CD4-positive, CD25-positive, alpha-beta regulatory T cell (primary cell): ENCODE measurements around the gene RRAD. TPM values are rescaled to one million over a fixed set of nuclear protein-coding genes. Genes with fewer than 3 reads are reported as not detected.

Source experiments
- ATAC-seq, 2 donors: fragments of 150-1000 bp; cut with Tn5 transposase; one replicate each; pipeline ENCODE4 v1.10.0; 2021; ENCODE audit warnings: low read depth in 2 of 2, moderate number of reproducible peaks in 2 of 2, moderate library complexity in 1 of 2
- DNase-seq, 3 donors: peaks; one replicate each; pipeline versions ENCODE4 v3.0.0 to v3.0.0-alpha.2; 2012 to 2022; ENCODE audit warnings: mixed read lengths in 1 of 3
- H3K27ac ChIP-seq: one replicate; pipeline ENCODE4 v1.7.0; 2013; ENCODE audit warnings: mild to moderate bottlenecking, low read length; ENCODE audit not compliant: insufficient read depth, poor library complexity, severe bottlenecking
- H3K27me3 ChIP-seq: one replicate; pipeline ENCODE4 v1.7.0; 2013; ENCODE audit warnings: low read length; ENCODE audit not compliant: control insufficient read depth, insufficient read depth
- H3K36me3 ChIP-seq: one replicate; pipeline ENCODE4 v1.7.0; 2013; ENCODE audit warnings: mild to moderate bottlenecking, low read length, moderate library complexity; ENCODE audit not compliant: control insufficient read depth, insufficient read depth
- H3K4me1 ChIP-seq: 2 replicates; pipeline ENCODE4 v1.7.0; 2013; ENCODE audit warnings: mild to moderate bottlenecking, low read length; ENCODE audit not compliant: insufficient read depth, control insufficient read depth, poor library complexity, severe bottlenecking
- H3K4me3 ChIP-seq: one replicate; pipeline ENCODE4 v1.7.0; 2013; ENCODE audit warnings: low read depth, mild to moderate bottlenecking, low read length, moderate library complexity
- H3K9me3 ChIP-seq, 2 experiments: 1 replicate in 1 of 2; 2 replicates in 1 of 2; pipeline ENCODE4 v1.7.0; 2013; ENCODE audit warnings: low read length in 2 of 2, mild to moderate bottlenecking in 1 of 2, moderate library complexity in 1 of 2; ENCODE audit not compliant: control insufficient read depth in 2 of 2
- H3K27ac Mint-ChIP-seq, 3 donors: one replicate each; pipeline ENCODE4 v1.8.0; 2020 to 2022; ENCODE audit warnings: mild to moderate bottlenecking in 3 of 3, mixed read lengths in 3 of 3, moderate library complexity in 2 of 3
- H3K27me3 Mint-ChIP-seq: one replicate; pipeline ENCODE4 v1.8.0; 2022; ENCODE audit warnings: mild to moderate bottlenecking, mixed read lengths
- H3K36me3 Mint-ChIP-seq: one replicate; pipeline ENCODE4 v1.8.0; 2020; ENCODE audit warnings: mixed read lengths
- H3K4me1 Mint-ChIP-seq, 4 donors: one replicate each; pipeline ENCODE4 v1.8.0; 2020 to 2022; ENCODE audit warnings: mixed read lengths in 4 of 4, mild to moderate bottlenecking in 1 of 4
- H3K4me3 Mint-ChIP-seq, 4 donors: one replicate each; pipeline ENCODE4 v1.8.0; 2020 to 2022; ENCODE audit warnings: mild to moderate bottlenecking in 4 of 4, mixed read lengths in 4 of 4, moderate library complexity in 3 of 4
- H3K9me3 Mint-ChIP-seq, 7 donors: one replicate each; pipeline ENCODE4 v1.8.0; 2020 to 2022; ENCODE audit warnings: mixed read lengths in 7 of 7, mild to moderate bottlenecking in 3 of 7, moderate library complexity in 2 of 7
- polyA plus RNA-seq, 4 donors: library from polyadenylated mRNA; unstranded; fragments of 300-500 nt; fragmentation: Illumina TruSeq; gene quantifications; one replicate each; pipeline ENCODE4 v1.2.3, GENCODE V29; 2021
- total RNA-seq: library from RNA; stranded (reverse); gene quantifications from one replicate; pipeline ENCODE4 v1.2.3, GENCODE V29; 2022

Gene RRAD
- total and polyA plus RNA-seq, 5 donors from 2014 or later, result 0.35 TPM; not detected in 4

DNA sequence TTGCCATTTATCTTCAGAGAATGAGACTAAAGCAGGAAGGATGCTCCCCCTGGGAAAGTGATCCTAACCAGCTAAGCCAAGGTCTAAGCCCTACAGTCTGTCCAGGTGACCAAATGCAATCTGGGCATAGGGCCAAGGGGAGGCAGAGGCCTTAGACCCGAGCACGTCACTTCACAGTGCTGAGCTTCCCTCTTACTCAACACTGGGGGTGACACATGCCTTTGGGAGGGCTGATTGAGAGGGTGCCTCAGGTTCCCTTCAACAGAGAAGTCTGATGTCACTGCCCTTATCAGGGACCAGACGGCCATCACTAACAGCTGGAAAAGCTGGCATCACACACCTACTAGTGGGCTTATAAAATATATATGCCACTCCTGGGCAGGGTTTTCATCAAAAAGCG, 4.9 kb upstream of the RRAD start:
- Histone ChIP-seq H3K27me3 (peaks cover 7% of the 10 kb centered on the region), H3K9me3 (no peaks in the 10 kb centered on the region), H3K27ac (no peak overlapping the region), H3K4me1 (peaks cover 28% of the 10 kb centered on the region), H3K4me3 (no peak overlapping the region), H3K36me3 (peaks cover 11% of the 10 kb centered on the region)
- ATAC-seq (no peak), DNase-seq (no peak)
- Mint-ChIP-seq H3K9me3 (peaks cover 0 to 1% (median 0%) of the 10 kb centered on the region in 7 donors), H3K27ac (no peak overlapping the region), H3K27me3 (peaks cover 24% of the 10 kb centered on the region), H3K36me3 (peaks cover 11% of the 10 kb centered on the region), H3K4me3 (peak overlapping the region in 1 of 4 donors; percentile 63), H3K4me1 (peaks cover 6 to 39% (median 27%) of the 10 kb centered on the region in 4 donors)

DNA sequence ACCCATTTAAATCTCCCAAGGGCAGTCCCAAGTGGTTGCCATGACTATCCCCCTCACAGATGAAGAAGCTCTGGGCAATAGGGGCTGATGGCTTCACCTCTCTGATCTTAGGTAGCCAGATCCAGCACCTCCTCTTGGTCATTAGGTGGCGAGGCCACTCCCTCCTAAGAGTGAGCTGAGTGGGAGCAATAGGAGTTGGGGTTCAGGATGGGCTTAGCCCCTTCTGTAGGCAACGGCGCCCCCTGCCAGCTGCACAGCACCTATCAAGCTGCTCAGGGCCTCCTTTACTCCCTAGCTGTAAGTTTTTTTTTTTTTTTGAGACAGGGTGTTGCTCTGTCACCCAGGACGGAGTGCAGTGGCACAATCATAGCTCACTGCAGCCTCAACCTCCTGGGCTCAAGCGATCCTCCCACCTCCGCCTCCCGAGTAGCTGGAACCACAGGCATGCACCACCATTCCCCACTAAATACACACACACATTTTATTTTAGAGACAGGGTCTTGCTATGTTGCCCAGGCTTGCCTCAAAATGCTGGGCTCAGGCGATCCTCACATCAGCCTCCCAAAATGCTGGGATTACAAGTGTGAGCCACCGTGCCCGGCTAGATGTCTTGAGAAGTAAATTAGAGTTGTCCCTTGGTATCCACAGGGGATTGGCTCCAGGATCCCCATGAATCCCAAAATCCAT, 3.5 kb upstream of the RRAD start:
- DNase-seq, result peak in 1 of 3 donors; percentile 49
- Mint-ChIP-seq H3K9me3 (peaks cover 0 to 1% (median 0%) of the 10 kb centered on the region in 7 donors), H3K27me3 (peaks cover 29% of the 10 kb centered on the region), H3K36me3 (peaks cover 11% of the 10 kb centered on the region), H3K4me3 (peak overlapping the region in 1 of 4 donors; percentile 69), H3K27ac (no peak overlapping the region), H3K4me1 (peaks cover 6 to 33% (median 22%) of the 10 kb centered on the region in 4 donors)
- no peak overlapping the region for H3K27ac ChIP-seq
- H3K4me1 ChIP-seq, result peaks cover 33% of the 10 kb centered on the region
- H3K4me3 ChIP-seq, result no peak overlapping the region
- H3K9me3 ChIP-seq, result no peaks in the 10 kb centered on the region
- ATAC-seq, result no peak
- H3K36me3 ChIP-seq, result peaks cover 11% of the 10 kb centered on the region
- peaks cover 11% of the 10 kb centered on the region for H3K27me3 ChIP-seq

DNA sequence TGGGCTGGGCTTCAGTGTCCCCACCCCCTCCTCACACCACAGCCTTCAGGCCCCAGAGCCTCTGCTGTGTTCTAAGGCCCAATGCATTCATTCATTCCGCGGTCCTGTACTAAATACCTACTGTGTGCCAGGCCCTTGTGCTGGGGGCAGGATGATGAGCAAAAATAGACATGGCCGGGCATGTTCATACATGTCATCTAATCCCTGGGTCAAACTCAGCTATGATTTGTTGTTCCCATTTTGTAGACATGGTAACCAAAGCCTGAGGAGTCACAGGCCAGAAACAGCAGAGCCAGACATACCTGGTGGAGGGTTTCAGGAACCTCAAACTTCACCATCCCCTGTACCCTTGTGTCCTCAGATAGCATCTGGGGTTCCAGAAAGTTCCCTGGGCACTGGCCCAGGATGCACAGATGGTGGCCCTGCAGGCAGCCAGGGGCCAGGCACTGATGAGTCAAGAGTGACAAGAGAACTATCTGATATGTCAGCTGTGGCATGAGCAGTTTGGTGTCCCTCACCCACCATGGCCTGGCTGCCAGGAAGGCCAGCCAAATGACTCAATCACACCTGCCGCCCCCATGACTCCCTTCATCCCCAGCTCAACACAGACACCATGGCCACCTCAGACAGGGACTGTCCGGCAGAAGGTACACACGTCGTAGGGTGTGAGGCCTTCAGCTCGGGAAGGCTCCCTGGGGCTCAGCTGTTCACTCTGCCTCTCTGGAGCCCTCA, 2.7 kb upstream of the RRAD start:
- Histone ChIP-seq H3K36me3 (peaks cover 11% of the 10 kb centered on the region), H3K27me3 (peaks cover 11% of the 10 kb centered on the region), H3K27ac (no peak overlapping the region), H3K4me3 (no peak overlapping the region), H3K9me3 (no peaks in the 10 kb centered on the region), H3K4me1 (peaks cover 26% of the 10 kb centered on the region)
- H3K36me3 Mint-ChIP-seq, result peaks cover 11% of the 10 kb centered on the region
- no peak for DNase-seq
- no peak for ATAC-seq
- H3K4me3 Mint-ChIP-seq, result peak overlapping the region in 1 of 4 donors; percentile 32
- peaks cover 36% of the 10 kb centered on the region for H3K27me3 Mint-ChIP-seq
- H3K27ac Mint-ChIP-seq, result no peak overlapping the region
- H3K4me1 Mint-ChIP-seq, result peaks cover 0 to 25% (median 15%) of the 10 kb centered on the region in 4 donors
- H3K9me3 Mint-ChIP-seq, result peaks cover 0 to 1% (median 0%) of the 10 kb centered on the region in 7 donors

DNA sequence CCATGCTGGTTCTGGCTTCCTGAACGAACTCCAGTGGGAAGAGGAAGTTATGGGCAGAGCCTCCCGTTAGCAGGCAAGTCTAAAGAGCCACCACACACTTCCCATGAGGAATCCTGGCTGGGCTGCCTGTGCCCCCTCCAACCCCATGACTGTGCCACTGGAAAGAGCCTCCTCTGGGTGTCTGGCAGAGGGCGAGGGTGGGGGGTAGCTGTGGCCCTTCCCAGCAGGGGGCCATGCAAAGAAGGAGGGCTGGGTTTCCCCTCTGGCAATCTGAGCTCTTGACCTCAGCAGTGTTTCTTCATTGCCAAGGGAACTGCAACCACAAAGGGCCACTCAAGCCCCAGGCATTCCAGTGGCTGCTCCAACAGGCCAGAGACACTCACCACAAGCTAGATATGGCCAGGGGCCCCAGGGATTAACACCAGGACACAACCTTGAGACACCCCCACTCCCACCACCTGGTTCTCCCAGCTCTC, 1.7 kb upstream of the RRAD start:
- Mint-ChIP-seq H3K4me1 (peaks cover 0 to 14% (median 6%) of the 10 kb centered on the region in 4 donors), H3K27me3 (peaks cover 43% of the 10 kb centered on the region), H3K36me3 (peaks cover 7% of the 10 kb centered on the region), H3K27ac (no peak overlapping the region), H3K9me3 (peaks cover 0 to 1% (median 0%) of the 10 kb centered on the region in 7 donors), H3K4me3 (peak overlapping the region in 1 of 4 donors; percentile 68)
- Histone ChIP-seq H3K4me1 (peaks cover 15% of the 10 kb centered on the region), H3K27ac (no peak overlapping the region), H3K36me3 (peaks cover 7% of the 10 kb centered on the region), H3K27me3 (peaks cover 11% of the 10 kb centered on the region), H3K9me3 (no peaks in the 10 kb centered on the region), H3K4me3 (no peak overlapping the region)
- DNase-seq (no peak), ATAC-seq (no peak)

- ATAC-seq (no peak), DNase-seq (no peak)
- H3K9me3 Mint-ChIP-seq, result peaks cover 0 to 1% (median 0%) of the 10 kb centered on the region in 7 donors
- peaks cover 0 to 8% (median 4%) of the 10 kb centered on the region in 4 donors for H3K4me1 Mint-ChIP-seq
- Histone ChIP-seq H3K36me3 (peaks cover under 1% of the 10 kb centered on the region), H3K9me3 (no peaks in the 10 kb centered on the region), H3K4me1 (peaks cover 15% of the 10 kb centered on the region), H3K27ac (no peak overlapping the region), H3K27me3 (peaks cover 11% of the 10 kb centered on the region), H3K4me3 (no peak overlapping the region)
- H3K27ac Mint-ChIP-seq, result no peak overlapping the region
- H3K4me3 Mint-ChIP-seq, result peak overlapping the region in 3 of 4 donors; percentile 68 to 82 (median 75)
- peaks cover 46% of the 10 kb centered on the region for H3K27me3 Mint-ChIP-seq
- peaks cover 7% of the 10 kb centered on the region for H3K36me3 Mint-ChIP-seq
Measured at GRCh38 chr16:66926171-66926947, 1.0 kb upstream of the RRAD start.

DNA sequence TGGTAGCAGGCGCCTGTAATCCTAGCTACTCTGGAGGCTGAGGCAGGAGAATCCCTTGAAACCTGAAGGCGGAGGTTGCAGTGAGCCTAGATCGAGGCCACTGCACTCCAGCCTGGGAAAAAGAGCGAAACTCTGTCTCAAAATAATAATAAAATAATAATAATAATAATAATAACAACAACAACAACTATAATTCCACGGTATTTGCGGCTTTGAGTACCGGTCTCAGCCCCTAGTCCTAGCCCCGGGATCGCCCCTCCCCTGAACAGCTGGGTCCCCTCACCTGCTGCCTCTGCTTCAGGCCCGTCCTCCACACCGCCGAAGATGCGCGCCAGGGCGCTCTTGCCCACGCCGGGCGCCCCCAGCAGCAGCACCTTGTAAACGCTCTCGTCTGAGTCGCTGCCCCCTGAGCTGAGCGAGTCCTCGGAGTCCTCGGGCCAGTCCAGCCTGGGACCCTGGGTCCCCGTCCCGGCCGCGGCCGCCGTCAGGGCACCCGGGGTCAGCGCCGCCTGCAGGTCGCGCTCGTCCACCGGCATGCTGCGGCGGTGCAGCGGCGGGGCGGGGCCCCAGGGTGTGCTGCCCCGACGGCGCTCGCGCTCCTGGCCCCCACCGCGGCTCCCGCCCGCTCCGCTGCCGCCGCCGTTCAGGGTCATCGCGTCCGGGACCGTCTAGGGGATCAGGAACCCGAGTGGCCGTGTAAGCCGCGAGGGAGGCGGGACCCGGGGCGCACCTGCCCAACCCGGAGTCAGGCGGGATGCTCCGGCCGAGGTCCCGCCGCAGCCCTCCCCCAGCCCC, 611 bp downstream of the RRAD start:
- no peak overlapping the region for H3K4me3 ChIP-seq

DNA sequence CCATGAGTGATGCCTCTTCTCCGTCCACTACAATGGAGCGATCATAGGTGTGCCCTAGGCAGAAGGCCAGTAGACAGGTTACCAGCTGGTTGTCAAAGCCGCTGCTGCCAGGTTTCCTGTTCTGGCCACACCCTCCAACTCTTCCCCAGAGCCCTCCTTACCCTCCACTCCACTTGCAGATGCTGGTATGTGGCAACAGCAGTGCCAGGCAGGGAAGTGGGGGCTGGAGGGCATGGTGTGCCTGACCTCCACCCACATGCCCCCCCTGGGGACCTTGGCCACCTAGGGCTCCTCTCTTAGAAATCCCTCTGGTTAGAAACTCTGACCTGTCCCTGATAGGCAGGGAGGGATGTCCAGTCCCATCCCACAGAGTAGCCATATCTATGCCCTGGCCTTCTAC, 1.5 kb downstream of the RRAD start:
- Mint-ChIP-seq H3K27me3 (peaks cover 51% of the 10 kb centered on the region), H3K4me3 (no peak overlapping the region), H3K9me3 (peaks cover 0 to 1% (median 0%) of the 10 kb centered on the region in 7 donors), H3K36me3 (no peaks in the 10 kb centered on the region), H3K27ac (no peak overlapping the region), H3K4me1 (peaks cover 0 to 8% (median 4%) of the 10 kb centered on the region in 4 donors)
- Histone ChIP-seq H3K36me3 (no peaks in the 10 kb centered on the region), H3K27me3 (peaks cover 11% of the 10 kb centered on the region), H3K4me1 (peaks cover 15% of the 10 kb centered on the region), H3K4me3 (no peak overlapping the region), H3K27ac (no peak overlapping the region), H3K9me3 (no peaks in the 10 kb centered on the region)
- DNase-seq (no peak), ATAC-seq (no peak)

More for the DNA sequence above, 611 bp downstream of the RRAD start:
- peaks cover 0 to 8% (median 4%) of the 10 kb centered on the region in 4 donors for H3K4me1 Mint-ChIP-seq
- H3K36me3 ChIP-seq, result no peaks in the 10 kb centered on the region
- H3K27ac Mint-ChIP-seq, result no peak overlapping the region
- H3K27ac ChIP-seq, result no peak overlapping the region
- H3K27me3 ChIP-seq, result peaks cover 11% of the 10 kb centered on the region
- H3K36me3 Mint-ChIP-seq, result peaks cover 3% of the 10 kb centered on the region
- peak overlapping the region in 1 of 4 donors; percentile 71 for H3K4me3 Mint-ChIP-seq
- peaks cover 51% of the 10 kb centered on the region for H3K27me3 Mint-ChIP-seq
- peaks cover 15% of the 10 kb centered on the region for H3K4me1 ChIP-seq
- ATAC-seq (peak; percentile 55 to 63), DNase-seq (peak in 2 of 3 donors; percentile 33 to 40)
- H3K9me3 ChIP-seq, result no peaks in the 10 kb centered on the region
- peaks cover 0 to 1% (median 0%) of the 10 kb centered on the region in 7 donors for H3K9me3 Mint-ChIP-seq
